Measurements from ENCODE around the gene VEPH1. TPM values are rescaled to one million over a fixed set of nuclear protein-coding genes. Genes with fewer than 3 reads are reported as not detected.

The VEPH1 gene
- polyA plus RNA-seq, 1 of the 3 experiments (the other 2 are of a cell fraction) = 6.0 TPM

DNA sequence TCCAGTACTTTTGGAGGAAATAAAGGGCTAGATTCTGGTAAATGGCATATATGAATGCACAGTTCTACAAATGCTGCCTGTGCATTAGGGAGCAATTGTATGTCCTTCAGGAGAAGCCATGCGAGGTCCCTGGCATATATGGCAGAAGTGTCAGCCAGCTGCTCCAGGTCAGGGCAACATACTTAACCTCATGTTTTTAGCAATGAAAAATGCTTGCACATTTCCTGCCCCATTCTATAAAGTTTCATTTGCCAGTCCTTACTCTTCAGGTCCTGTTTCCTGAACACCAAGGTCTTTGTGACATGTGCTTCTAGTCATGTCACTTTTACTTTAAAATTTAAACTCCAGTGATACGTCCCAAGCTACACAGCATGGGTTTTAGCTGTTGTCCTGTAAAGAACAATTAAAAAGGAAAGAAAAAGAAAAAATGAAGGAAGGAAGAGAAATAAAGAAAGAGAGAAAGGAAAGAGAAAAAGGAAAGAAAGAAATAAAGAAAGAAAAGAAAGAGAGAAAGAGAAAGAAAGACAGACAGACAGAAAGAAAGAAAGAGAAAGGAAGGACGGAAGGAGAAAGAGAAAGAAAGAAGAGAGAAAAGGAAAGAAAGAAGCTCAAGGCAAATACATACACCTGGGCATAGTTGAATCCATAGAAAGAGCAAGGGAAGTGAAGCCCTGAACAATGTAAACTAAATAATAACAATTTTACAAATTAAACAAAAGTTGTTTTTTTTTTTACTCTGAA is 86.7 kb downstream of the VEPH1 start:
- Histone ChIP-seq H3K9ac (no peak overlapping the region; the same call in 1 of the 2 replicates), H3K27ac (ENCODE audit: low read depth in 2 of 2, low read length in 1 of 2) (peak overlapping the region in 1 of 2 experiments; percentile 42; a peak in 2 of 4 replicates), H2AFZ (ENCODE audit: low read depth) (no peak overlapping the region), H3K9me3 (no peaks in the 10 kb centered on the region), H3K4me2 (peak overlapping the region; percentile 43; the same call in 1 of the 2 replicates), H3K36me3 (replicated peaks in 1 of 2; ENCODE audit: control insufficient read depth in 1 of 2, insufficient read depth in 2 of 2, low read length in 1 of 2) (peaks cover 0 to 3% of the 10 kb centered on the region in 2 experiments), H3K4me3 (ENCODE audit: low read depth in 2 of 2, low read length in 1 of 2) (no peak overlapping the region), H3K79me2 (ENCODE audit: insufficient read depth) (peaks cover 3% of the 10 kb centered on the region; the same call in 1 of the 2 replicates), H3K27me3 (ENCODE audit: insufficient read depth) (no peaks in the 10 kb centered on the region), H4K20me1 (ENCODE audit: insufficient read depth) (no peaks in the 10 kb centered on the region), H3F3A (replicated peaks; ENCODE audit: insufficient read depth) (peaks cover 5% of the 10 kb centered on the region), H3K9me2 (no peaks in the 10 kb centered on the region), H3K4me1 (ENCODE audit: control insufficient read depth in 1 of 2, insufficient read depth in 2 of 2, low read depth in 1 of 2, low read length in 1 of 2) (peaks cover 0 to 6% of the 10 kb centered on the region in 2 experiments; a peak in 2 of 4 replicates)
- DNase-seq = no peak
- 94% methylated on average over 3 of the region's 3 CpGs for WGBS (ENCODE audit: low lambda C conversion rate)
- POLR2A ChIA-PET = no interaction called here
- no peak for TF ChIP-seq IRF3 (IDR thresholded peaks at IDR 0.05; ENCODE audit: low read depth, low read length)
- TF ChIP-seq NFIC (IDR thresholded peaks at IDR 0.05; ENCODE audit: borderline replicate concordance) = no peak
- TF ChIP-seq RXRA (IDR thresholded peaks at IDR 0.05; ENCODE audit: borderline replicate concordance, low read depth) = no peak
- TF ChIP-seq CTCF (IDR thresholded peaks at IDR 0.05) = no peak
- no peak for TF ChIP-seq FOXM1 (IDR thresholded peaks at IDR 0.05; ENCODE audit: low read depth)
- TF ChIP-seq, protein P1, sequence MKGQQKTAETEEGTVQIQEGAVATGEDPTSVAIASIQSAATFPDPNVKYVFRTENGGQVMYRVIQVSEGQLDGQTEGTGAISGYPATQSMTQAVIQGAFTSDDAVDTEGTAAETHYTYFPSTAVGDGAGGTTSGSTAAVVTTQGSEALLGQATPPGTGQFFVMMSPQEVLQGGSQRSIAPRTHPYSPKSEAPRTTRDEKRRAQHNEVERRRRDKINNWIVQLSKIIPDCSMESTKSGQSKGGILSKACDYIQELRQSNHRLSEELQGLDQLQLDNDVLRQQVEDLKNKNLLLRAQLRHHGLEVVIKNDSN (IDR thresholded peaks at IDR 0.05; ENCODE audit: borderline replicate concordance, low read depth) = no peak
- TF ChIP-seq GABPA (IDR thresholded peaks at IDR 0.05; ENCODE audit: low read depth) = no peak
- no peak for TF ChIP-seq SIN3A (IDR thresholded peaks at IDR 0.05; ENCODE audit: borderline replicate concordance, low read depth, low read length)
- CTCF ChIA-PET = interaction anchor here (1.1 kb wide), 1 partner anchor 10 kb away, joined by 3 read pairs; no protein-coding TSS in a partner anchor

DNA sequence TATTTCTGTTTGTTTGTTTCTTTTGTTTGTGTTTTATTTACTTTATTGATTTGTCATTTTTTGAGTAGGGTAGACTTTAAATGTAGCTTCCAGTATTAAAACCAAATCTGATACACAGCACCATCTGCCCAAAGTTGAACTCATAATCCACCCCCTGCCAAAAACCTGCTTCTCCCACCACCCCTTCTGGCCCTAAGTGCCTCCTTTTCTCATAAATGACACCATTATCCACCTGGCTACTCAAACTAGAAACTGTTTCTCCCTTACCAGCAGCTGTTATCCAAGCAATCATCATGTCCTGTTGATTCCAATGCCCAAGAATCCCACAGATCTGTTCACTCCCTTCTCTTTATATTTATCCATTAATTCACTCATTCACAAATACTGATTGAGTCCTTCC is 88.4 kb downstream of the VEPH1 start:
- no peaks in the 10 kb centered on the region for H3F3A ChIP-seq (replicated peaks; ENCODE audit: insufficient read depth)
- no peaks in the 10 kb centered on the region for H3K27me3 ChIP-seq (ENCODE audit: insufficient read depth)
- CTCF ChIA-PET = no interaction called here
- TF ChIP-seq RFX5 (IDR thresholded peaks at IDR 0.05; ENCODE audit: low read length) (no peak), GATA2 (CRISPR knock-in tag; IDR thresholded peaks at IDR 0.05) (no peak), FOXJ3 (CRISPR knock-in tag; IDR thresholded peaks at IDR 0.05) (no peak), TAF1 (IDR thresholded peaks at IDR 0.05; ENCODE audit: borderline replicate concordance, low read depth, low read length) (no peak), IRF3 (IDR thresholded peaks at IDR 0.05; ENCODE audit: low read depth, low read length) (no peak), GABPA (IDR thresholded peaks at IDR 0.05; ENCODE audit: low read depth) (no peak), RXRA (IDR thresholded peaks at IDR 0.05; ENCODE audit: borderline replicate concordance, low read depth) (no peak), TEAD4 (IDR thresholded peaks at IDR 0.05; ENCODE audit: borderline replicate concordance, insufficient read depth) (no peak), FOSL2 (IDR thresholded peaks at IDR 0.05; ENCODE audit: borderline replicate concordance, low read depth) (no peak)
- TF ChIP-seq, protein P2, sequence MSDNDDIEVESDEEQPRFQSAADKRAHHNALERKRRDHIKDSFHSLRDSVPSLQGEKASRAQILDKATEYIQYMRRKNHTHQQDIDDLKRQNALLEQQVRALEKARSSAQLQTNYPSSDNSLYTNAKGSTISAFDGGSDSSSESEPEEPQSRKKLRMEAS (IDR thresholded peaks at IDR 0.05; ENCODE audit: low read depth) = no peak
- TF ChIP-seq, protein P1 (IDR thresholded peaks at IDR 0.05; ENCODE audit: borderline replicate concordance, low read depth) = no peak
- TF ChIP-seq, protein P3, sequence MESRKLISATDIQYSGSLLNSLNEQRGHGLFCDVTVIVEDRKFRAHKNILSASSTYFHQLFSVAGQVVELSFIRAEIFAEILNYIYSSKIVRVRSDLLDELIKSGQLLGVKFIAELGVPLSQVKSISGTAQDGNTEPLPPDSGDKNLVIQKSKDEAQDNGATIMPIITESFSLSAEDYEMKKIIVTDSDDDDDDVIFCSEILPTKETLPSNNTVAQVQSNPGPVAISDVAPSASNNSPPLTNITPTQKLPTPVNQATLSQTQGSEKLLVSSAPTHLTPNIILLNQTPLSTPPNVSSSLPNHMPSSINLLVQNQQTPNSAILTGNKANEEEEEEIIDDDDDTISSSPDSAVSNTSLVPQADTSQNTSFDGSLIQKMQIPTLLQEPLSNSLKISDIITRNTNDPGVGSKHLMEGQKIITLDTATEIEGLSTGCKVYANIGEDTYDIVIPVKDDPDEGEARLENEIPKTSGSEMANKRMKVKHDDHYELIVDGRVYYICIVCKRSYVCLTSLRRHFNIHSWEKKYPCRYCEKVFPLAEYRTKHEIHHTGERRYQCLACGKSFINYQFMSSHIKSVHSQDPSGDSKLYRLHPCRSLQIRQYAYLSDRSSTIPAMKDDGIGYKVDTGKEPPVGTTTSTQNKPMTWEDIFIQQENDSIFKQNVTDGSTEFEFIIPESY (IDR thresholded peaks at IDR 0.05; ENCODE audit: borderline replicate concordance, low read depth) = no peak

More for the DNA sequence above, 88.4 kb downstream of the VEPH1 start:
- DNase-seq = no peak
- H3K36me3 ChIP-seq (replicated peaks in 1 of 2; ENCODE audit: control insufficient read depth in 1 of 2, insufficient read depth in 2 of 2, low read length in 1 of 2) = peaks cover 0 to 3% of the 10 kb centered on the region in 2 experiments
- H2AFZ ChIP-seq (ENCODE audit: low read depth) = no peak overlapping the region
- POLR2A ChIA-PET = no interaction called here
- peaks cover 3% of the 10 kb centered on the region; the same call in 1 of the 2 replicates for H3K79me2 ChIP-seq (ENCODE audit: insufficient read depth)
- H3K4me1 ChIP-seq (ENCODE audit: control insufficient read depth in 1 of 2, insufficient read depth in 2 of 2, low read depth in 1 of 2, low read length in 1 of 2) = peaks cover 0 to 6% of the 10 kb centered on the region in 2 experiments; a peak in 2 of 4 replicates
- H3K4me3 ChIP-seq (ENCODE audit: low read depth in 2 of 2, low read length in 1 of 2) = no peak overlapping the region
- no peaks in the 10 kb centered on the region for H3K9me3 ChIP-seq
- H3K9me2 ChIP-seq = no peaks in the 10 kb centered on the region
- H3K4me2 ChIP-seq = no peak overlapping the region
- no peak overlapping the region for H3K9ac ChIP-seq
- no peak overlapping the region for H3K27ac ChIP-seq (ENCODE audit: low read depth in 2 of 2, low read length in 1 of 2)
- no peaks in the 10 kb centered on the region for H4K20me1 ChIP-seq (ENCODE audit: insufficient read depth)

Data from SK-N-SH (cell line).